ENCODE results near the gene CTBP2. TPM values are rescaled to one million over a fixed set of nuclear protein-coding genes. Genes with fewer than 3 reads are reported as not detected.

Gene CTBP2
- total RNA-seq, 2 donors from 2014 or later, result 32.0 to 49.0 TPM

GRCh38 chr10:125079091-125079600 is 81.2 kb downstream of the CTBP2 start:
- intact Hi-C loops (cut with DNase I), result no loop called here
- ATAC-seq, result no peak

DNA sequence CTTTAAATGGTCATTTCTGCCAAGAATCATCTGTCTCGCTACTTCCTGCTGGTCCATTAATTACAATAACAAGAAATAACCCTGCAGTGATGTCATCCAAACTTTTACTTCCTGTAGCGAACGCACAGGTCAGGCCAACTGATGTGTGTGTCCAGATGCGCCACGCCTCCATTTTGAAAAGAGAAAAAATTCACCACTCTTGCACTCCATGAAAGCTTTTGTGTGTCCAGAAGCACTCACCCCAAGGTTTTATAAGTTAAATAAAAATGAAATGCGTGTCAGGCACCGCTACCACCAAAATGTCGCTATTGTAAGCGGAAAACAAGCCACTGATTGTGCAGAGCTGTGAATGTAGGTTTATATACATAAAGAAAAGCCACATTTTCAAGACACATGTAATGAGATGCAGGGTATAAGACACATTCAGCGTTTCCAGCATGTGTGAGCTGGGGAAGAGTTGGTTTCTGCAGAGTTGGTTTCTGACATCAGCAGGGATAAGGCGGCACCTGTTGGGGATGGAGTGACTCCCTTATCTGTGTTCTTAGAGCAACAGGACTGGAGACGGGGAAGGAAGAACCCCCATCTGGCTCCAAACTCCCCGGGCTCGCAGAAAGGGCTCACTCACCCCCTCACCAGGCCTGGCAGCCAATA is 83.3 kb downstream of the CTBP2 start:
- Histone ChIP-seq H3K4me1 (peaks cover 9% of the 10 kb centered on the region), H3K27me3 (no peaks in the 10 kb centered on the region), H3K9me3 (no peaks in the 10 kb centered on the region), H3K36me3 (replicated peaks in 1 of 2; ENCODE audit: insufficient read depth in 1 of 2, low read depth in 2 of 2) (peaks cover 0 to 3% of the 10 kb centered on the region in 2 donors), H3K4me3 (no peak overlapping the region), H3K27ac (peak overlapping the region in 1 of 4 donors; percentile 8)
- intact Hi-C loops (cut with DNase I), result no loop called here
- DNase-seq, result no peak
- TF ChIP-seq POLR2A (IDR thresholded peaks at IDR 0.05), result no peak
- TF ChIP-seq, protein P1, sequence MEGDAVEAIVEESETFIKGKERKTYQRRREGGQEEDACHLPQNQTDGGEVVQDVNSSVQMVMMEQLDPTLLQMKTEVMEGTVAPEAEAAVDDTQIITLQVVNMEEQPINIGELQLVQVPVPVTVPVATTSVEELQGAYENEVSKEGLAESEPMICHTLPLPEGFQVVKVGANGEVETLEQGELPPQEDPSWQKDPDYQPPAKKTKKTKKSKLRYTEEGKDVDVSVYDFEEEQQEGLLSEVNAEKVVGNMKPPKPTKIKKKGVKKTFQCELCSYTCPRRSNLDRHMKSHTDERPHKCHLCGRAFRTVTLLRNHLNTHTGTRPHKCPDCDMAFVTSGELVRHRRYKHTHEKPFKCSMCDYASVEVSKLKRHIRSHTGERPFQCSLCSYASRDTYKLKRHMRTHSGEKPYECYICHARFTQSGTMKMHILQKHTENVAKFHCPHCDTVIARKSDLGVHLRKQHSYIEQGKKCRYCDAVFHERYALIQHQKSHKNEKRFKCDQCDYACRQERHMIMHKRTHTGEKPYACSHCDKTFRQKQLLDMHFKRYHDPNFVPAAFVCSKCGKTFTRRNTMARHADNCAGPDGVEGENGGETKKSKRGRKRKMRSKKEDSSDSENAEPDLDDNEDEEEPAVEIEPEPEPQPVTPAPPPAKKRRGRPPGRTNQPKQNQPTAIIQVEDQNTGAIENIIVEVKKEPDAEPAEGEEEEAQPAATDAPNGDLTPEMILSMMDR (IDR thresholded peaks at IDR 0.05), result no peak
- 79 to 86% methylated on average over 14 of the region's 14 CpGs for WGBS, 2 donors
- no peak for ATAC-seq

More at GRCh38 chr10:125079091-125079600, 81.2 kb downstream of the CTBP2 start:
- no peaks in the 10 kb centered on the region for H3K36me3 ChIP-seq (replicated peaks in 1 of 2; ENCODE audit: insufficient read depth in 1 of 2, low read depth in 2 of 2)
- peaks cover 28% of the 10 kb centered on the region for H3K4me1 ChIP-seq
- H3K27ac ChIP-seq, result no peak overlapping the region
- H3K4me3 ChIP-seq, result no peak overlapping the region
- TF ChIP-seq, protein P1 (IDR thresholded peaks at IDR 0.05), result no peak
- TF ChIP-seq POLR2A (IDR thresholded peaks at IDR 0.05), result no peak
- no peaks in the 10 kb centered on the region for H3K9me3 ChIP-seq
- peak in 2 of 4 donors; percentile 42 to 65 for DNase-seq
- 66 to 80% methylated on average over 14 of the region's 14 CpGs for WGBS, 2 donors
- H3K27me3 ChIP-seq, result no peaks in the 10 kb centered on the region

GRCh38 chr10:125076121-125076825 is 84.1 kb downstream of the CTBP2 start:
- peak overlapping the region in 1 of 4 donors; percentile 39 for H3K27ac ChIP-seq
- no peaks in the 10 kb centered on the region for H3K9me3 ChIP-seq
- TF ChIP-seq, protein P1 (IDR thresholded peaks at IDR 0.05), result no peak
- no peak for TF ChIP-seq POLR2A (IDR thresholded peaks at IDR 0.05)
- WGBS, 2 donors, result 81 to 86% methylated on average over 14 to 15 of the region's 15 CpGs
- no peak for DNase-seq
- ATAC-seq, result no peak
- intact Hi-C loops (cut with DNase I), result no loop called here
- no peak overlapping the region for H3K4me3 ChIP-seq
- H3K27me3 ChIP-seq, result no peaks in the 10 kb centered on the region
- H3K36me3 ChIP-seq (replicated peaks in 1 of 2; ENCODE audit: insufficient read depth in 1 of 2, low read depth in 2 of 2), result peaks cover 0 to 3% of the 10 kb centered on the region in 2 donors
- H3K4me1 ChIP-seq, result peaks cover 2% of the 10 kb centered on the region

- no peak for ATAC-seq
- peaks cover 6% of the 10 kb centered on the region for H3K4me1 ChIP-seq
- intact Hi-C loops (cut with DNase I), result no loop called here
- TF ChIP-seq POLR2A (IDR thresholded peaks at IDR 0.05), result no peak
- TF ChIP-seq, protein P1 (IDR thresholded peaks at IDR 0.05), result no peak
- H3K9me3 ChIP-seq, result no peaks in the 10 kb centered on the region
- no peak for DNase-seq
- no peak overlapping the region for H3K4me3 ChIP-seq
- no peaks in the 10 kb centered on the region for H3K27me3 ChIP-seq
- H3K27ac ChIP-seq, result no peak overlapping the region
- peaks cover 0 to 3% of the 10 kb centered on the region in 2 donors for H3K36me3 ChIP-seq (replicated peaks in 1 of 2; ENCODE audit: insufficient read depth in 1 of 2, low read depth in 2 of 2)
Observed at GRCh38 chr10:125073996-125074395, 86.4 kb downstream of the CTBP2 start.
